T-helper 22 cell (primary cell): ENCODE results near the gene MAIP1.

Experiments used
- DNase-seq: peaks from one replicate; pipeline ENCODE4 v3.0.0-alpha.2; 2020; ENCODE audit warnings: low read depth

The MAIP1 gene

GRCh38 chr2:199950396-199950795 is 5.0 kb upstream of the MAIP1 start:
- no peak for DNase-seq

- no peak for DNase-seq
Observed at GRCh38 chr2:199951023-199951422, 4.4 kb upstream of the MAIP1 start.

DNA sequence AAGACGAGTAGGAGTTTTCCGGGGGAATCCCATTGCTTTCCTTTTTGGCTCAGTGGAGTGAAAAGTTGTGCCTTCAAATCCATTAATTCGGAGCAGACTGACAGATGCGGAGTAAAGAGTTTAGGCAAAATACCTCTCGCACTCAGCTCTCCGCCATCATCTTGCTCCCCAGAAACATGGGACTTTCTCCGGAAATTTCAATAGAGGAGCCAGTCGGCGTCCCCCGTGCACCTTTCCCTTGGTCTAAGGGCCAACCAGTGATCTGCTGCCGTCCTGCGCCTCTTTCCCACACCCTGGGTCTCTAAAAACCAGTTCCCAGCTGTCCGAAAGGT is 409 bp upstream of the MAIP1 start:
- DNase-seq = no peak

GRCh38 chr2:199956062-199956380 is 639 bp downstream of the MAIP1 start:
- DNase-seq = no peak

- DNase-seq = no peak
Observed at GRCh38 chr2:199958014-199958413, 2.6 kb downstream of the MAIP1 start.

GRCh38 chr2:199962203-199962602 is 6.8 kb downstream of the MAIP1 start:
- no peak for DNase-seq

DNA sequence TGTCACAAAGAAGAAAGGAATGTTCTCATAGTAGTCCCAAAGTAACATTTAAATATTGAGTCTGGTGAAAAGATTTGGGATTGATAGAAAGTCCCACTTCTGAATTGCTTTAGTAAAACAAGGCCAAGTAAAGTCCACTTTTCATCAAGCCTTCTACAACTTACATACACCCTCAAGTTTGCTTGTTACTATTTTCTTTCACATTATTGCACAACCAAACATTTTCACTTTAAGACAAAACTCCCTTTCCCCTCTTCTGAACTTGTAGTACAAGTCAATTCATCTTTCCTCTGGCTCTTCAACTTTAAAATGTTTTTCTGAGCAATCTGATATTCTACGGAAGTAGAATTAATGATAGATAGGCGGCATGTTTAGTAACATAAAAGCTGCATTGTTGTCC is 11.0 kb downstream of the MAIP1 start:
- DNase-seq = no peak

DNA sequence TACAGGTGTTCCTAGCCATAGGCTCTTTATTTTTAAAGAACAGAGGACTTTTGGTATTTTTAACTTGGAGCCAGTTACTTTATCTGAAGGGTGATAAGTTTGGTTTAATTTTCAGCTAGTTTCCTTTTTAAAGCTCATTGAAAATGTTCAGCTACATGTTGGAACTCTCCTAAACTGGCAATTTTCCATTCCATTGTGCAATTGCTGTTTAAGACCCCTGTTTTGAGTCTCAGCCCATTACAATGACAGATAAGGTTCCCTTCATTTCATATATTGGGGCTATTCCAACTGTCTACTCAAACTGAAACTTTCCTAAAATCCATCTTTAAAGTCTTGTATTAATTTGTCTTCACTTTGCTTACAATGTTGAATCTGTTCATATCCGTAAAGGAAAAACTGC is 11.6 kb downstream of the MAIP1 start:
- DNase-seq = no peak

DNA sequence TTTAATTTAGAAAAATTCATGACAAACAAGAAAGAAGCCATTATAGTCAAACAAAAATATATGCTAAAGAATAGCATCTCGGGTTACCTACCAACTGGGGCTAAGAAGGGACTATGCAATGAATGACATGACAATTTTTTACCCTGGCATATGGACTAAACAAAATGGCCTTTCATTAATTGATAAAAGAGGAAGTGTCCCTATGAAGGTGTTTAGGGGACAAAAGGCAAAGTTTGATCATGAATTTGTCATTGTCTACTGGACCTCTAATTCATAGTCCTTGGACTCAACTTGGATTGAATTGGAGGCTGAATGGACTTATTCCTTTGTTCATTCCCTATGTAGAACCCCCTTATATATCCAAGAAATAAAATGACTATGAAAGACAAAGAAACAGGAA is 12.7 kb downstream of the MAIP1 start:
- no peak for DNase-seq

GRCh38 chr2:199972088-199972626 is 16.8 kb downstream of the MAIP1 start:
- no peak for DNase-seq

GRCh38 chr2:199973703-199974102 is 18.3 kb downstream of the MAIP1 start:
- DNase-seq = no peak

GRCh38 chr2:199975273-199975895 is 20.0 kb downstream of the MAIP1 start:
- no peak for DNase-seq

DNA sequence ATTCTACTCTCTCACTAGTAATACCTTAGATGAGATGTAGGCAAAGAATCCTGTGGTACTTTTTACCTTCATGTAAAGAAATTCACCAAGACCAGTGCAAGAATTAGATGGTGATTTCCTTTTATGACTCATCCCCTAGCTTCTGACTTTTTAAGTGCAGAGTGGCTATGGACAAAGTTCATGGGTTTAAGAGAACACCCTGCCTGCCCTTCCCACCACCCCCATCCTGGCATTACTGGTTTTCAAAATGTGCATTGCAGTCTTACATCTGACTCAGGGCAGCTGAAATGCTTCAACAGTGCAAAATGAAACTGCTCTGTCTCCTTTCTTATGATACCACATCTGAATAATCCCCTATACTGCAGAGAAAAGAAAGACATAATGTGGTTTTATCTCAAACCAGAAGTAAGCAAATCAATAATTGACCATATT is 22.6 kb downstream of the MAIP1 start:
- DNase-seq = no peak

DNA sequence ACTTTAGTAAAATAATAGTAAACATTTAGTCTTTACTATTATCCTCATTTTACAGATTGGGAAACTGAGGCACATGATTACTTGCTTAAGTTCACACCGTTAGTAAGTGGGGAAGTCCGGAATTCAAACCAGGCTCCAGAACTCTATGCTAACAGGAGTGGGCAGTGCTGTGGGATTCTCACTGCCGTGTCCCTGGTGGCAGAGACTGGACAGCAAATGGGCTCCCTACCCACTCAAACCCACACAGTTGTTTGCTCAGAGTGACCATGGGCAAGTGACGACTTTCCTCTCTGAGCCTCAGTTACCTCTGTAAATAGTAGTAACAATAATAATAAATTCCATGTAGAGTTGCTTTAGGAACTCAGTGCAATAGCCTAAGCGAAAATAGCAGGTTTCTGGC is 24.0 kb downstream of the MAIP1 start:
- DNase-seq = no peak

- peak; percentile 39 for DNase-seq
Observed at GRCh38 chr2:199979832-199980628, 24.6 kb downstream of the MAIP1 start.

DNA sequence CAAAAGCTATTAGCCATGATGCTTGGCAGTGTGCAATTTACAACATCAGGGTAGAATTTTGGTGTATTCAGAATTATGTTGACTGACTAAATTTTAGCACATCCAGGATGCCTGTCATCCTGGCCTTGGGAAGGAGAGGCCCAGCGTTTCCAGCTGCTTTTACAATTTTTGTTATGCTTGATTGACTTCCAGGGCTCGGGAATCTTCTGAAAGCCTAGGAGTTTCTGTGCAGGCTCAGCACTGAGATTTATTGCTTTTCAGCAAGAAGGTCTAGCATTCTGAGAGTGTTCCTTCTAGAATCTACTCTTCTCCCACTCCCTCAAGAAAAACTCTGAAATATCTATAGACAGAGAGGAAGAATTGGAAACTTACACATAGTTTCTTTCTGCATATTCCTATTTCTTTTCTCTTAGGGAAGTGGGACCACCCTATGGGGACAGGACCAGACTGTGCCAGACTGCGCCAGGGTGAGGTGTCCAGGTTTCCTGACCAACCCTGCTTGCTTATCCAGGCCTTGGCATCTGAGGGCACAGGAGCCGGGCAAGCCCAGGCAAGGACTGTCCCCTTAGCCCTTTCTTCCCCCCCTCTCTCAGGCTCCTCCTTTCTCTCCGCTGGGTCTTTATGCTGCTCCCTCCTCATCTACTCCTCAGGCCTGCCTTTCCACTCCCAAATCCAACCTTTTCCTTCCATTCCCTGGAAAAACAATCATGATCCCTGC is 26.9 kb downstream of the MAIP1 start:
- no peak for DNase-seq

DNA sequence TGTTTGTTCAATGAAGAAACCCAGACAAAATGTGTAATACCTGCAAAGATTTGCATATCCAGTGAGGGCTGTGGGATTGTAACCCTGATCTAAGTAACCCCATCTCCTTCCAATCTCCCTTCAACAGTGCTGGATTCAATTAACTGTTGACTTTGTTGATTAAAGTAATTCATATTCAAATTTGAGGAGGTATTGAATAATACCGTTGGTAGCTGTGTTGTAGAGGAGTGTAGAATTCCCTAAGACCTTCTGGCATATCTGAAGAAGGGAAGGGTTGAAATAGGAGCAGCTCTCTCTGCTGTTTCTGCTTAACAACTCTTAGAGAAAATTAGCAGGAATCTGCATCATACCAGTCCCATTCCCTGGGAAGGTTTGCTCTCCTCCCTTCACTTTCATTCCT is 28.2 kb downstream of the MAIP1 start:
- DNase-seq = no peak

DNA sequence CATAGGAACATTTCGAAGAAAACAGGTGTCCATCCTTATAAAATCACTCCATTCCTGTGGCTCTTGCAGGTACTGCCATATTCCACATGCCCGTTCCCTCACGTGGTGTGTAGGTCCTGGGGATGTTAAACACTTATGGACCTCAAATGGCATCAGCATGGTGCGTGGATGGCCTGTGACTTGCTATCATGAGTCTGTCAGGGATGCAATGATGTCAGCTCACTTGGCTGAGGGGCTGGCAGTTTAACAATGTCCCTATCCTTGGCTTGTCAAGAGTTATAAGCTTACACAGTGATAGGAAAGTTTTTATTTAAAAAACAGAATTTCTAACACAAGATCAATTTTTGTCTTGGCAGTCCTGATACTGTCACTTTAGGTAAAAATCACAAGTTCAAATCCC is 28.8 kb downstream of the MAIP1 start:
- DNase-seq = no peak

DNA sequence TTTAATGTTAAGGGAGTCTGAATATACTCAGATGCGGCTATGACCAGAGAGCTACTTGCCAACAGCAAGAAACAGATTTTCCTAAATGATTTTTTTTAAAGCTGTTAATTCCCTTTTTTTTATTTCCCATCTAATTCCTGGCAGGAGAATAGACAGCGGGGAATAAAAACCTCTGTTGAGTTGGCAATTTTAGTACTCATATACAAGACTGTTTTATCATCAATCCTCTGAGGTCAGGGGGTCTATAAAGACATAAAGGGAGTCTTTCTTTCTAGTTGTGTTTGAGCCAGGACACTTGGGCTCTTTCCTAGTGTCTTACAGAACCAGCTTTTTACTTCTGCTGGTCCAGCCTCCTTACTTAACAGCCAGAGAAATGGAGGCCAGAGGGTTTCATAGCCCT is 29.4 kb downstream of the MAIP1 start:
- DNase-seq = no peak

- peak; percentile 3 for DNase-seq
Observed at GRCh38 chr2:199985625-199986207, 30.3 kb downstream of the MAIP1 start.

- no peak for DNase-seq
Observed at GRCh38 chr2:199987586-199987985, 32.2 kb downstream of the MAIP1 start.

DNA sequence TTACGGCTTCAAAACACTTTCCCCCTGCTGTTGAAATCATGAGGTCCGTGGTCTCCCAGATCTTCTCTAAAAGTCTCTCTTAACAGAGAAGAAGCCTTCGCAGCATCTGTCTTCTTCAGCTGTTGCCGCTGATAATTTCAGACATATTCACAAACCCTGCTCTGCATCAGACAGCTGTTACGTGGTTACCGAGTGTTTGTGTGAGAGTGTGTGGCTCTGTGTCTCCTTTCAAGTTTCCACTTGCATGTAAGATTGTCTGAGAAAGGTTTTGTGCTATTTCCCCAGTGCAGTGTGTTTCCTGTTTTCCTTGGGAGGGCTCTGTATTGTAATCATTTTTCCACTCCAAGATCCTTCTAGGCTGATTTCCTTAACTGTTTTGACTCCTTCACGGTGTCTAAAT is 32.8 kb downstream of the MAIP1 start:
- no peak for DNase-seq

DNA sequence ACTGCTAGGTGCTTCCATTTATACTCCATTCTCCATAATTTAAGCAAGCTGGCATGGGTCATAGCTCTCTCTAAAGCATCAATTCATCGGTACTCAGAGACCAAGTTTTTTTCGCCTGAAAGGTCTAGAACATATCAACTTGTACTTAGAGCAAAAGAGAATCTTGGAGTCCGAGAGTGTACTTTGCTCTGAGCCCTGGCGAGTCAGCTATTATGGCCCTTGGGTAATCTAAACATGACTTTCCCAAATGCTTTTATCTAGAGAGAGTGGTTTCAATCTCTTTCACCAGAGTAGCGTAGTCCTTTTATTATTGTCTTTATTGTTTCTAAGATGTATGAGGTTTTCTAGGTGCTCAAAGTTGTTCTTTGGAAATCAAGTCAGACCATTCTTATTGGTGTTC is 34.4 kb downstream of the MAIP1 start:
- no peak for DNase-seq
